MG63 (cell line): ENCODE data around the gene MMP20. TPM values are rescaled to one million over a fixed set of nuclear protein-coding genes. Genes with fewer than 3 reads are reported as not detected.

Experiments
- DNase-seq: peaks from one replicate; pipeline ENCODE4 v3.0.0-alpha.2; 2020
- H3K27me3 ChIP-seq: fragments of 250-450 bp; sonication (Bioruptor Pico); 2 replicates; pipeline ENCODE4 v1.5.1; 2020; ENCODE audit warnings: mild to moderate bottlenecking, moderate library complexity
- H3K36me3 ChIP-seq: fragments of 250-450 bp; sonication (Bioruptor Pico); 2 replicates; pipeline ENCODE4 v1.5.1; 2020; ENCODE audit warnings: mild to moderate bottlenecking, moderate library complexity
- H3K4me3 ChIP-seq: fragments of 250-450 bp; sonication (Bioruptor Pico); 2 replicates; pipeline ENCODE4 v1.5.1; 2020; ENCODE audit warnings: mild to moderate bottlenecking, moderate library complexity
- H3K9me3 ChIP-seq: fragments of 250-450 bp; sonication (Bioruptor Pico); 2 replicates; pipeline ENCODE4 v1.5.1; 2020; ENCODE audit warnings: mild to moderate bottlenecking, moderate library complexity
- total RNA-seq: library from RNA; depleted of rRNA; stranded (reverse); fragments of >200 nt; shearing (Covaris generic); gene quantifications from 2 replicates; pipeline ENCODE4 v1.2.3, GENCODE V29; 2014; ENCODE audit warnings: low replicate concordance; rRNA removed

Gene MMP20
- total RNA-seq, 1 experiment from 2014 or later = not detected

GRCh38 chr11:102552020-102552419 is 73.1 kb downstream of the MMP20 start:
- DNase-seq = no peak
- H3K4me3 ChIP-seq = no peak overlapping the region
- no peaks in the 10 kb centered on the region for H3K9me3 ChIP-seq
- no peaks in the 10 kb centered on the region for H3K27me3 ChIP-seq
- no peaks in the 10 kb centered on the region for H3K36me3 ChIP-seq

- H3K9me3 ChIP-seq = no peaks in the 10 kb centered on the region
- no peaks in the 10 kb centered on the region for H3K36me3 ChIP-seq
- H3K27me3 ChIP-seq = no peaks in the 10 kb centered on the region
- no peak overlapping the region for H3K4me3 ChIP-seq
- DNase-seq = no peak
These were observed 73.9 kb downstream of the MMP20 start for GRCh38 chr11:102551169-102551781.

- Histone ChIP-seq H3K9me3 (no peaks in the 10 kb centered on the region), H3K36me3 (no peaks in the 10 kb centered on the region), H3K4me3 (no peak overlapping the region), H3K27me3 (no peaks in the 10 kb centered on the region)
- DNase-seq = no peak
These were observed 78.1 kb downstream of the MMP20 start for GRCh38 chr11:102546923-102547471.

DNA sequence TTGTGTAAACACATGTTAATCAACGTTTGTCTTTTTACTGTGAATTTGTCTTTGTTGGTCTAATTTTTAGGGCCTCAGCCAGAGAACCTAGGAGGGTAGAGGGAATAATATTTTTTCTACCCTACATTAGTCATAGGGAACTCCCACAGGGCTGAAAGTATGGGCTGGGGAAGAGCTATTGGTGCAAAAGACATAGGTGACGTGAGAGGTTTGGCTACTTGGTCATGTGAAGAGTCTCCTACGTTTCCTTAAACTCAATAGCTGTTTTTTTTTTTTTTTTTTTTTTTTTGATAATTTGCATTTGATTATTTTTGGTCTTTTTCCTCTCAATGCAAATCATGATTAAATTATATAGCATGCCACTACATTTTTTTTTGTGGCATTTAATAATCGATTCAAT is 78.7 kb downstream of the MMP20 start:
- Histone ChIP-seq H3K4me3 (no peak overlapping the region), H3K36me3 (no peaks in the 10 kb centered on the region), H3K9me3 (no peaks in the 10 kb centered on the region), H3K27me3 (no peaks in the 10 kb centered on the region)
- DNase-seq = no peak

DNA sequence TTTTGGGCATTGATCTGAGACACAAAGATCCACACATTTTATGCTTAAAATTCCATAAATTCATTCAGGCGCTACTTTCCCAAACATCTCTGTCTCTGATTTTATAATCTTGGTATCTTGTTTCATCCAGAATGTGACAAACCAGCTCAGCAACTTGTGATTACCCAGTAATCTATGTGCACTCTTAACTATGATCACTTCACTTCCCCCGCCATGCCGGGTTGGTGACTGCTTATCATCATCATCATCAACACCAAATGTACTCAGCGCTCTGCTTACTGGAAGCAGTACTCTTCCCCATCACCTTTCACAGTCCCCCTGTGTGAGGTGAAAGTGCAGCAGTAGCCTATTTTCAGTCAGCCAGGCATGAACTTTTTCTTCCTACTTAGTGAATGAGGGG is 79.4 kb downstream of the MMP20 start:
- DNase-seq = no peak
- no peaks in the 10 kb centered on the region for H3K9me3 ChIP-seq

GRCh38 chr11:102544594-102544993 is 80.5 kb downstream of the MMP20 start:
- H3K27me3 ChIP-seq = no peaks in the 10 kb centered on the region
- H3K4me3 ChIP-seq = no peak overlapping the region
- no peaks in the 10 kb centered on the region for H3K36me3 ChIP-seq
- no peak for DNase-seq
- no peaks in the 10 kb centered on the region for H3K9me3 ChIP-seq

More for the DNA sequence above, 79.4 kb downstream of the MMP20 start:
- Histone ChIP-seq H3K27me3 (no peaks in the 10 kb centered on the region), H3K4me3 (no peak overlapping the region), H3K36me3 (no peaks in the 10 kb centered on the region)

GRCh38 chr11:102539567-102539966 is 85.6 kb downstream of the MMP20 start:
- Histone ChIP-seq H3K4me3 (no peak overlapping the region), H3K9me3 (no peaks in the 10 kb centered on the region), H3K27me3 (peaks cover 8% of the 10 kb centered on the region), H3K36me3 (no peaks in the 10 kb centered on the region)
- no peak for DNase-seq

- peaks cover 10% of the 10 kb centered on the region for H3K27me3 ChIP-seq
These were observed 86.2 kb downstream of the MMP20 start for GRCh38 chr11:102538932-102539331.

GRCh38 chr11:102534261-102534872 is 90.8 kb downstream of the MMP20 start:
- DNase-seq = no peak
- Histone ChIP-seq H3K36me3 (no peaks in the 10 kb centered on the region), H3K4me3 (no peak overlapping the region), H3K27me3 (peaks cover 10% of the 10 kb centered on the region), H3K9me3 (no peaks in the 10 kb centered on the region)

More at GRCh38 chr11:102538932-102539331, 86.2 kb downstream of the MMP20 start:
- Histone ChIP-seq H3K4me3 (no peak overlapping the region), H3K9me3 (no peaks in the 10 kb centered on the region), H3K36me3 (no peaks in the 10 kb centered on the region)
- DNase-seq = no peak

- Histone ChIP-seq H3K9me3 (no peaks in the 10 kb centered on the region), H3K27me3 (peaks cover 3% of the 10 kb centered on the region; the same call in 1 of the 2 replicates), H3K36me3 (no peaks in the 10 kb centered on the region), H3K4me3 (no peak within 1 kb of the TSS)
- peak; percentile 39 for DNase-seq
These were observed 94.6 kb downstream of the MMP20 start, which contains the start of gene MMP7 for GRCh38 chr11:102530558-102530957. Gene MMP7, minus strand, starts transcription at chr11:102530747. Its CDS starts 47 bp downstream, at chr11:102530700.

GRCh38 chr11:102528618-102529017 is 96.5 kb downstream of the MMP20 start:
- Histone ChIP-seq H3K36me3 (no peaks in the 10 kb centered on the region), H3K9me3 (no peaks in the 10 kb centered on the region), H3K4me3 (no peak overlapping the region), H3K27me3 (no peaks in the 10 kb centered on the region)
- DNase-seq = no peak

DNA sequence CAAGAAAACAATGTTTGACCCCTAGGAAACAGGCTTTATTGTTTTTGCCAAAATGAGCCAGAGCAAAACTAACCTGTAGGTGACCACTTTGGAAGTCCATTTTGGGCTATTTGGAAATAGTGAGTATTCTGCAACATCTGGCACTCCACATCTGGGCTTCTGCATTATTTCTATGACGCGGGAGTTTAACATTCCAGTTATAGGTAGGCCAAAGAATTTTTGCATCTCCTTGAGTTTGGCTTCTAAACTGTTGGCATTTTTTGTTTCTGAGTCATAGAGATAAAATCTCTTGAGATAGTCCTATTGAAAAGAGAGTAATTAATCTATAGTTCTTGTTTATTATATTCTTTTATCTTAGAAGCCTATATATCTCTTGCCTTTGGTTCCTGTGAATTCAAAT is 97.4 kb downstream of the MMP20 start:
- no peak for DNase-seq

GRCh38 chr11:102527041-102527440 is 98.1 kb downstream of the MMP20 start:
- Histone ChIP-seq H3K36me3 (no peaks in the 10 kb centered on the region), H3K9me3 (no peaks in the 10 kb centered on the region), H3K27me3 (no peaks in the 10 kb centered on the region), H3K4me3 (no peak overlapping the region)
- DNase-seq = no peak

More for the DNA sequence above, 97.4 kb downstream of the MMP20 start:
- Histone ChIP-seq H3K36me3 (no peaks in the 10 kb centered on the region), H3K27me3 (no peaks in the 10 kb centered on the region), H3K4me3 (no peak overlapping the region), H3K9me3 (no peaks in the 10 kb centered on the region)

Other genes with a start within 250 kb of the MMP20 start
- gene TMEM123, start 172.6 kb downstream of the MMP20 start, total RNA-seq = 70.8 and 112 TPM in 2 replicates
- gene MMP7, start 94.6 kb downstream of the MMP20 start, total RNA-seq = not detected in 2 replicates
- gene MMP27, start 80.4 kb upstream of the MMP20 start, total RNA-seq = not detected in 2 replicates
- not detected in 2 replicates for gene MMP8, start 99.6 kb upstream of the MMP20 start, total RNA-seq
- 0.10 and 3.0 TPM in 2 replicates for gene MMP10, start 155.3 kb upstream of the MMP20 start, total RNA-seq
- gene MMP1, start 172.8 kb upstream of the MMP20 start, total RNA-seq = not detected in 2 replicates
- gene MMP3, start 218.3 kb upstream of the MMP20 start, total RNA-seq = 6.5 and 17.8 TPM in 2 replicates
- 0.12 TPM in 1 of 2 replicates, not detected in the other for gene MMP12, start 249.7 kb upstream of the MMP20 start, total RNA-seq